HCT116 (cell line): Measurements from ENCODE around the gene SRP9.

Experiments used
- ATF3 ChIP-seq: IDR thresholded peaks from 2 replicates; pipeline ENCODE4 v1.6.1; 2012
- CTCF ChIP-seq, 3 experiments: fragments of 200-600 bp in 1 of 3; sonication (generic) in 1 of 3; IDR thresholded peaks in 2 of 3; conservative IDR thresholded peaks in 1 of 3; 2 replicates each; pipeline ENCODE4 v1.5.1; 2012 to 2017; ENCODE audit warnings: low read depth in 2 of 3, low read length in 2 of 3, antibody characterized with exemption in 1 of 3, borderline replicate concordance in 1 of 3, control low read depth in 1 of 3, mild to moderate bottlenecking in 1 of 3, mixed read lengths in 1 of 3, mixed run types in 1 of 3, moderate library complexity in 1 of 3; ENCODE audit not compliant: insufficient read depth in 1 of 3
- EZH2phosphoT487 ChIP-seq: fragments of 200-600 bp; IDR thresholded peaks from 2 replicates; pipeline ENCODE4 v1.6.1; 2018; ENCODE audit warnings: antibody characterized with exemption, borderline replicate concordance
- FOSL1 ChIP-seq: IDR thresholded peaks from 2 replicates; pipeline ENCODE4 v1.6.1; 2012; ENCODE audit warnings: low read depth
- JUND ChIP-seq: IDR thresholded peaks from 2 replicates; pipeline ENCODE4 v1.6.1; 2012
- POLR2AphosphoS5 ChIP-seq: IDR thresholded peaks from 2 replicates; pipeline ENCODE4 v1.6.1; 2011; ENCODE audit warnings: mild to moderate bottlenecking, low read depth, low read length, moderate library complexity
- SRF ChIP-seq: IDR thresholded peaks from 2 replicates; pipeline ENCODE4 v1.6.1; 2012; ENCODE audit warnings: low read depth

- TF ChIP-seq JUND = no peak
- TF ChIP-seq SRF = no peak
- no peak for TF ChIP-seq CTCF (IDR thresholded peaks at IDR 0.05 in 2 of 3, conservative IDR thresholded peaks at IDR 0.05 in 1 of 3; ENCODE audit: borderline replicate concordance in 1 of 3, insufficient read depth in 1 of 3, low read depth in 2 of 3, low read length in 2 of 3)
- TF ChIP-seq FOSL1 = no peak
- TF ChIP-seq ATF3 = no peak
- TF ChIP-seq POLR2AphosphoS5 = no peak
- TF ChIP-seq EZH2phosphoT487 = no peak
These were observed 30.5 kb downstream of the SRP9 start for GRCh38 chr1:225808136-225808535.
